Measurements from ENCODE around the gene SLMAP. TPM values are rescaled to one million over a fixed set of nuclear protein-coding genes. Genes with fewer than 3 reads are reported as not detected.

The SLMAP gene
- polyA plus RNA-seq, 2 of the 4 experiments (the other 2 are of a cell fraction) = 15.2 to 33.1 TPM

- peak overlapping the region in 1 of 2 experiments; percentile 95; a peak in 3 of 6 replicates for H3K27ac ChIP-seq
These were observed 192.7 kb downstream of the SLMAP start for GRCh38 chr3:57948781-57949242.

GRCh38 chr3:57949344-57949743 lies 193.2 kb downstream of the SLMAP start:
- TF ChIP-seq RARB (CRISPR knock-in tag; IDR thresholded peaks at IDR 0.05) (no peak), KDM5A (IDR thresholded peaks at IDR 0.05) (no peak)
- CTCF ChIA-PET = interaction anchor here (0.6 to 1.3 kb wide), 3 partner anchors 12 to 523 kb away, joined by 3 to 7 read pairs (median 4); no protein-coding TSS in a partner anchor
- H3K27ac ChIP-seq = peak overlapping the region; percentile 81 to 95; a peak in 5 of 6 replicates

More at GRCh38 chr3:57948781-57949242, 192.7 kb downstream of the SLMAP start:
- Histone ChIP-seq H3K4me3 (no peak overlapping the region), H3K9me3 (no peaks in the 10 kb centered on the region), H3K4me1 (peaks cover 36% of the 10 kb centered on the region), H3K4me2 (no peak overlapping the region)
- CTCF ChIA-PET = interaction anchor here (0.6 to 1.1 kb wide), 3 partner anchors 11 to 203 kb away, joined by 3 to 4 read pairs (median 3); no protein-coding TSS in a partner anchor
- POLR2A ChIA-PET = no interaction called here
- 93% methylated on average over 9 of the region's 9 CpGs for WGBS (ENCODE audit: missing lambda C conversion rate)
- no peak for DNase-seq (ENCODE audit: low read depth in 1 of 2, low spot score in 1 of 2)
- TF ChIP-seq ATOH8 (CRISPR knock-in tag; IDR thresholded peaks at IDR 0.05; ENCODE audit: low read depth) (no peak), NFE2L2 (conservative IDR thresholded peaks at IDR 0.05; ENCODE audit: low read length) (no peak), HES2 (IDR thresholded peaks at IDR 0.05) (no peak), HDAC2 (IDR thresholded peaks at IDR 0.05) (no peak), HEYL (CRISPR knock-in tag; IDR thresholded peaks at IDR 0.05) (no peak), ESRRA (IDR thresholded peaks at IDR 0.05; ENCODE audit: borderline replicate concordance, low read length) (no peak), MAFK (IDR thresholded peaks at IDR 0.05; ENCODE audit: partially characterized antibody) (no peak), RFX5 (IDR thresholded peaks at IDR 0.05) (no peak), TFCP2L1 (CRISPR knock-in tag; IDR thresholded peaks at IDR 0.05) (no peak), HOXA7 (CRISPR knock-in tag; IDR thresholded peaks at IDR 0.05) (no peak), ELK1 (IDR thresholded peaks at IDR 0.05; ENCODE audit: low read depth, low read length) (no peak), CHD2 (IDR thresholded peaks at IDR 0.05; ENCODE audit: low read length, partially characterized antibody) (no peak), BCL3 (IDR thresholded peaks at IDR 0.05) (no peak), NR3C1 (IDR thresholded peaks at IDR 0.05) (no peak), FOSL2 (IDR thresholded peaks at IDR 0.05) (no peak), FOSL2 (CRISPR knock-in tag; IDR thresholded peaks at IDR 0.05) (no peak)
- ATAC-seq = no peak
- no peak for FAIRE-seq

GRCh38 chr3:57949785-57950615 lies 193.9 kb downstream of the SLMAP start:
- FAIRE-seq (no peak), DNase-seq (ENCODE audit: low read depth in 1 of 2, low spot score in 1 of 2) (peak; percentile 56 to 57), ATAC-seq (peak; percentile 76 to 80)
- H3K27ac ChIP-seq = peak overlapping the region; percentile 81 to 95
- CTCF ChIA-PET = interaction anchor here (0.6 to 2.2 kb wide), 6 partner anchors 12 to 552 kb away, joined by 3 to 7 read pairs (median 4); no protein-coding TSS in a partner anchor
- WGBS (ENCODE audit: missing lambda C conversion rate) = 64% methylated on average over 7 of the region's 7 CpGs
- H3K9me3 ChIP-seq = no peaks in the 10 kb centered on the region
- POLR2A ChIA-PET = no interaction called here
- H3K4me3 ChIP-seq = no peak overlapping the region
- H3K4me2 ChIP-seq = peak overlapping the region; percentile 64; the same call in 1 of the 3 replicates
- H3K4me1 ChIP-seq = peaks cover 36% of the 10 kb centered on the region
- TF ChIP-seq CTCF (IDR thresholded peaks at IDR 0.05) (peak; percentile 25; the same call in 1 of the 3 replicates), MAX (IDR thresholded peaks at IDR 0.05) (peak; percentile 92), ZNF302 (CRISPR knock-in tag; IDR thresholded peaks at IDR 0.05) (no peak), RAD21 (conservative IDR thresholded peaks at IDR 0.05 in 1 of 2, IDR thresholded peaks at IDR 0.05 in 1 of 2) (peak; percentile 24 to 26; a peak in 4 of 5 replicates), RNF2 (IDR thresholded peaks at IDR 0.05; ENCODE audit: borderline replicate concordance, low read depth) (no peak), SREBF2 (IDR thresholded peaks at IDR 0.05) (no peak), ZC3H11A (IDR thresholded peaks at IDR 0.05) (no peak), BHLHE40 (IDR thresholded peaks at IDR 0.05; ENCODE audit: low read depth, low read length) (no peak), EHF (CRISPR knock-in tag; IDR thresholded peaks at IDR 0.05) (no peak), USF2 (IDR thresholded peaks at IDR 0.05) (peak; percentile 49)

More at GRCh38 chr3:57949344-57949743, 193.2 kb downstream of the SLMAP start:
- Histone ChIP-seq H3K9me3 (no peaks in the 10 kb centered on the region), H3K4me2 (0 out of 3 replicates have a peak overlapping the region, but pooled peaks have one; percentile 5), H3K4me3 (no peak overlapping the region), H3K4me1 (peaks cover 36% of the 10 kb centered on the region)
- FAIRE-seq = no peak
- no peak for DNase-seq (ENCODE audit: low read depth in 1 of 2, low spot score in 1 of 2)
- no peak for ATAC-seq
- POLR2A ChIA-PET = no interaction called here
- 96% methylated on average over 5 of the region's 5 CpGs for WGBS (ENCODE audit: missing lambda C conversion rate)
